Spleen (tissue), 11 donors: ENCODE measurements around the gene PROX1. TPM values are rescaled to one million over a fixed set of nuclear protein-coding genes. Genes with fewer than 3 reads are reported as not detected.

Source experiments
- DNase-seq: peaks from one replicate; pipeline ENCODE4 v3.0.0-alpha.2; 2020
- H3K27ac ChIP-seq, 8 donors: fragments of 200-600 bp; sonication (generic) in 7 of 8; 1 replicate in 4 of 8; 2 replicates in 4 of 8; pipeline versions ENCODE4 v1.5.0 to v1.8.0; 2016 to 2021; ENCODE audit warnings: inconsistent platforms in 4 of 8, mild to moderate bottlenecking in 4 of 8, moderate library complexity in 1 of 8
- H3K27me3 ChIP-seq, 7 donors: fragments of 200-600 bp; sonication (generic) in 6 of 7; replicated peaks in 1 of 7; 1 replicate in 4 of 7; 2 replicates in 3 of 7; pipeline versions ENCODE4 v1.5.0 to v1.8.0; 2016 to 2021; ENCODE audit warnings: inconsistent platforms in 3 of 7, mild to moderate bottlenecking in 1 of 7
- H3K36me3 ChIP-seq, 6 donors: fragments of 200-600 bp; sonication (generic) in 5 of 6; 1 replicate in 4 of 6; 2 replicates in 2 of 6; pipeline versions ENCODE4 v1.5.0 to v1.8.0; 2016 to 2021; ENCODE audit warnings: inconsistent platforms in 2 of 6
- H3K4me1 ChIP-seq, 6 donors: fragments of 200-600 bp; sonication (generic) in 5 of 6; 1 replicate in 3 of 6; 2 replicates in 3 of 6; pipeline versions ENCODE4 v1.5.0 to v1.8.0; 2016 to 2021; ENCODE audit warnings: inconsistent platforms in 3 of 6
- H3K4me3 ChIP-seq, 8 donors: fragments of 200-600 bp; sonication (generic) in 7 of 8; 1 replicate in 4 of 8; 2 replicates in 4 of 8; pipeline versions ENCODE4 v1.5.0 to v1.8.0; 2016 to 2021; ENCODE audit warnings: inconsistent platforms in 4 of 8, mild to moderate bottlenecking in 4 of 8, moderate library complexity in 2 of 8
- H3K9me3 ChIP-seq, 8 donors: fragments of 200-600 bp; sonication (generic) in 7 of 8; 1 replicate in 4 of 8; 2 replicates in 4 of 8; pipeline versions ENCODE4 v1.5.0 to v1.8.0; 2016 to 2021; ENCODE audit warnings: inconsistent platforms in 4 of 8
- POLR2A ChIP-seq, 3 donors: fragments of 450-650 bp; IDR thresholded peaks; one replicate each; pipeline ENCODE4 v1.5.1; 2017; ENCODE audit warnings: antibody characterized with exemption in 3 of 3, mild to moderate bottlenecking in 1 of 3
- POLR2AphosphoS5 ChIP-seq, 3 donors: sonication (generic); formaldehyde crosslinking; IDR thresholded peaks; one replicate each; pipeline ENCODE4 v1.5.1; 2017; ENCODE audit warnings: antibody characterized with exemption in 3 of 3
- WGBS, 5 donors: extraction: QIAGEN DNeasy Blood & Tissue Kit in 3 of 5; methylation state at CpG; one replicate each; pipeline versions ENCODE4 v1.1.5 to v1.1.7; 2013 to 2018; 5-methylcytosine and 5-hydroxymethylcytosine counted together
- intact Hi-C: fragments of 100-400 bp; cut with DNase I; formaldehyde crosslinking; loops from one replicate; pipeline ENCODE4 v1.15.0; 2023; ENCODE audit warnings: low total_unique reads
- polyA plus RNA-seq, 3 donors: library from polyadenylated mRNA; stranded (reverse); fragments of 200-250 nt; gene quantifications; one replicate each; pipeline ENCODE4 v1.2.1, GENCODE V29; 2013
- total RNA-seq, 7 donors: library from RNA; depleted of rRNA in 3 of 7; stranded (reverse); fragments of >200 nt in 3 of 7; fragmentation: NEBNext Ultra II Directional in 4 of 7; extraction: Animal tissue kit (Norgen Biotek cat#: 25700) in 4 of 7; gene quantifications; one replicate each; pipeline versions ENCODE4 v1.1.0 to v1.2.1, GENCODE V29; 2016 to 2021
- TF ChIP-seq, protein P1 (sequence below), 11 experiments: fragments of 200-600 bp in 7 of 11; fragments of 450-650 bp in 4 of 11; sonication (generic) in 4 of 11; IDR thresholded peaks in 8 of 11; conservative IDR thresholded peaks in 3 of 11; 1 replicate in 7 of 11; 2 replicates in 4 of 11; pipeline versions ENCODE4 v1.4.0 to v1.8.0; 2016 to 2021; ENCODE audit warnings: antibody characterized with exemption in 11 of 11, inconsistent platforms in 4 of 11, mild to moderate bottlenecking in 1 of 11
- donor health status: healthy with polysubstance abuse.
- donor health status: DM: no; HTN: no; CAD: no; lungs with moderate emphysema.
- donor health status: DM: no; HTN: no; CAD: no.
- donor health status: Bipolar disorder and iron deficiency.
- donor health status: healthy.
- donor health status: DM: no; HTN: no; CAD: no.
- donor health status: DM: yes; HTN: yes; CAD: no.

PROX1 gene
- total and polyA plus RNA-seq, 10 donors = 0.70 to 114 (median 41.7) TPM

DNA sequence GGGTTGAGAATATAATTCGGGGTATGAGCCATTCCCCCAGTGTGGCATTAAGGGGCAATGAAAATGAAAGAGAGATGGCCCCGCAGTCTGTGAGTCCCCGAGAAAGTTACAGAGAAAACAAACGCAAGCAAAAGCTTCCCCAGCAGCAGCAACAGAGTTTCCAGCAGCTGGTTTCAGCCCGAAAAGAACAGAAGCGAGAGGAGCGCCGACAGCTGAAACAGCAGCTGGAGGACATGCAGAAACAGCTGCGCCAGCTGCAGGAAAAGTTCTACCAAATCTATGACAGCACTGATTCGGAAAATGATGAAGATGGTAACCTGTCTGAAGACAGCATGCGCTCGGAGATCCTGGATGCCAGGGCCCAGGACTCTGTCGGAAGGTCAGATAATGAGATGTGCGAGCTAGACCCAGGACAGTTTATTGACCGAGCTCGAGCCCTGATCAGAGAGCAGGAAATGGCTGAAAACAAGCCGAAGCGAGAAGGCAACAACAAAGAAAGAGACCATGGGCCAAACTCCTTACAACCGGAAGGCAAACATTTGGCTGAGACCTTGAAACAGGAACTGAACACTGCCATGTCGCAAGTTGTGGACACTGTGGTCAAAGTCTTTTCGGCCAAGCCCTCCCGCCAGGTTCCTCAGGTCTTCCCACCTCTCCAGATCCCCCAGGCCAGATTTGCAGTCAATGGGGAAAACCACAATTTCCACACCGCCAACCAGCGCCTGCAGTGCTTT is 9.4 kb downstream of the PROX1 start:
- intact Hi-C loops = no loop called here
- WGBS, 5 donors = 85 to 90% (median 88%) methylated on average over 24 of the region's 24 CpGs
- Histone ChIP-seq H3K4me3 (no peak overlapping the region), H3K27ac (no peak overlapping the region), H3K9me3 (no peaks in the 10 kb centered on the region), H3K36me3 (peaks cover 0 to 23% (median 0%) of the 10 kb centered on the region in 6 donors), H3K4me1 (no peaks in the 10 kb centered on the region), H3K27me3 (peaks cover 0 to 17% (median 0%) of the 10 kb centered on the region in 7 donors)
- no peak for DNase-seq
- TF ChIP-seq POLR2A (IDR thresholded peaks at IDR 0.05) (no peak), POLR2AphosphoS5 (IDR thresholded peaks at IDR 0.05) (no peak)
- TF ChIP-seq, protein P1, sequence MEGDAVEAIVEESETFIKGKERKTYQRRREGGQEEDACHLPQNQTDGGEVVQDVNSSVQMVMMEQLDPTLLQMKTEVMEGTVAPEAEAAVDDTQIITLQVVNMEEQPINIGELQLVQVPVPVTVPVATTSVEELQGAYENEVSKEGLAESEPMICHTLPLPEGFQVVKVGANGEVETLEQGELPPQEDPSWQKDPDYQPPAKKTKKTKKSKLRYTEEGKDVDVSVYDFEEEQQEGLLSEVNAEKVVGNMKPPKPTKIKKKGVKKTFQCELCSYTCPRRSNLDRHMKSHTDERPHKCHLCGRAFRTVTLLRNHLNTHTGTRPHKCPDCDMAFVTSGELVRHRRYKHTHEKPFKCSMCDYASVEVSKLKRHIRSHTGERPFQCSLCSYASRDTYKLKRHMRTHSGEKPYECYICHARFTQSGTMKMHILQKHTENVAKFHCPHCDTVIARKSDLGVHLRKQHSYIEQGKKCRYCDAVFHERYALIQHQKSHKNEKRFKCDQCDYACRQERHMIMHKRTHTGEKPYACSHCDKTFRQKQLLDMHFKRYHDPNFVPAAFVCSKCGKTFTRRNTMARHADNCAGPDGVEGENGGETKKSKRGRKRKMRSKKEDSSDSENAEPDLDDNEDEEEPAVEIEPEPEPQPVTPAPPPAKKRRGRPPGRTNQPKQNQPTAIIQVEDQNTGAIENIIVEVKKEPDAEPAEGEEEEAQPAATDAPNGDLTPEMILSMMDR (IDR thresholded peaks at IDR 0.05 in 8 of 11, conservative IDR thresholded peaks at IDR 0.05 in 3 of 11) = no peak

DNA sequence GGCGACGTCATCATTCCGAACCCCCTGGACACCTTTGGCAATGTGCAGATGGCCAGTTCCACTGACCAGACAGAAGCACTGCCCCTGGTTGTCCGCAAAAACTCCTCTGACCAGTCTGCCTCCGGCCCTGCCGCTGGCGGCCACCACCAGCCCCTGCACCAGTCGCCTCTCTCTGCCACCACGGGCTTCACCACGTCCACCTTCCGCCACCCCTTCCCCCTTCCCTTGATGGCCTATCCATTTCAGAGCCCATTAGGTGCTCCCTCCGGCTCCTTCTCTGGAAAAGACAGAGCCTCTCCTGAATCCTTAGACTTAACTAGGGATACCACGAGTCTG is 10.0 kb downstream of the PROX1 start:
- H3K27me3 ChIP-seq = peaks cover 0 to 12% (median 0%) of the 10 kb centered on the region in 7 donors
- no peak overlapping the region for H3K27ac ChIP-seq
- H3K36me3 ChIP-seq = peaks cover 0 to 23% (median 0%) of the 10 kb centered on the region in 6 donors
- WGBS, 5 donors = 86 to 94% (median 92%) methylated on average over 13 of the region's 13 CpGs
- peak in 1 of 3 donors; percentile 47 for TF ChIP-seq POLR2AphosphoS5 (IDR thresholded peaks at IDR 0.05)
- no peak for TF ChIP-seq POLR2A (IDR thresholded peaks at IDR 0.05)
- no peak for DNase-seq
- no peaks in the 10 kb centered on the region for H3K9me3 ChIP-seq
- intact Hi-C loops = no loop called here
- no peaks in the 10 kb centered on the region for H3K4me1 ChIP-seq
- no peak overlapping the region for H3K4me3 ChIP-seq

DNA sequence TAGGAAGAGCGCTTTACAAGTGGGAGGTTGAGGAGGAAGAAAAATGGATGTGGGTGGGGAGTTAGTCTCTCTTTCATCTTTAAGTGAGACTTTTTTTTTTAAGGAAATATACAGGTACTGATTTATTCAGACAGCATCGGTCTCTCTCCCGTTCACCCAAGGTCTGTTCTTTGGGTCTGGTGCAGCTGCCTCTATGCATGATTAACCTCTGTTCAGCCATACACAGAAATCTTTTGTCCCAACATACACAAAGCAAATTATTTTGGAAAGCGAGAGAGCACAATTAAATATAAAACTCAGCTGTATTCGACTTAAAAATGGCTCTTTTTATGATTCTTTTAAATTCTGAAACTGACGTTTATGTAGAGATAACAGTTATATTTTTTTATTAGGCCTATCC is 11.0 kb downstream of the PROX1 start:
- intact Hi-C loops = no loop called here
- H3K27ac ChIP-seq = no peak overlapping the region
- H3K27me3 ChIP-seq = peaks cover 0 to 6% (median 0%) of the 10 kb centered on the region in 7 donors
- H3K4me3 ChIP-seq = no peak overlapping the region
- TF ChIP-seq POLR2A (IDR thresholded peaks at IDR 0.05) (no peak), POLR2AphosphoS5 (IDR thresholded peaks at IDR 0.05) (no peak)
- TF ChIP-seq, protein P1 (IDR thresholded peaks at IDR 0.05 in 8 of 11, conservative IDR thresholded peaks at IDR 0.05 in 3 of 11) = no peak
- no peaks in the 10 kb centered on the region for H3K4me1 ChIP-seq
- no peaks in the 10 kb centered on the region for H3K9me3 ChIP-seq
- peaks cover 0 to 23% (median 0%) of the 10 kb centered on the region in 6 donors for H3K36me3 ChIP-seq
- 77 to 88% (median 82%) methylated on average over 6 of the region's 6 CpGs for WGBS, 5 donors
- no peak for DNase-seq

DNA sequence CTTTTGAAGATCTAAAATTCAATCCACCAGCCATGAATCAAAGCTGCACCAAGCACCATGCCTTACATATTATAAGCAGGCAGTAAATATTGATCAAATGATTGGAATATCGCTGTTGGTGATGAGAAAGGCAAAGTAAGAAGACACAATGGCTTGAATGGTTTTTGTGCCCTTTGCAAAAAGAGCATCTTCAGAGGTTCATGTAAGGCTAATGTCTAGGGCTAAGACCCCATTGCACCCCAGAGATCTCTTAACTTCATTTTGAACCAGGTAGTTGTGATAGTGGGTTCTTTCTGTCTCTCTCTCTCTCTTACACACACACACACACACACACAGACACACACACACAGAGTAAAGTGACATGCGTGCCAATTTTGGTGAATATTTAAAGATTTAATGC is 12.0 kb downstream of the PROX1 start:
- Histone ChIP-seq H3K27me3 (no peaks in the 10 kb centered on the region), H3K27ac (no peak overlapping the region), H3K4me1 (no peaks in the 10 kb centered on the region), H3K36me3 (peaks cover 0 to 23% (median 0%) of the 10 kb centered on the region in 6 donors), H3K9me3 (no peaks in the 10 kb centered on the region), H3K4me3 (no peak overlapping the region)
- WGBS, 5 donors = 88 to 96% (median 90%) methylated on average over 2 of the region's 2 CpGs
- no peak for DNase-seq
- intact Hi-C loops = no loop called here
- TF ChIP-seq, protein P1 (IDR thresholded peaks at IDR 0.05 in 8 of 11, conservative IDR thresholded peaks at IDR 0.05 in 3 of 11) = no peak
- TF ChIP-seq POLR2AphosphoS5 (IDR thresholded peaks at IDR 0.05) (no peak), POLR2A (IDR thresholded peaks at IDR 0.05) (no peak)
